ENCODE results near the gene BOC. TPM values are rescaled to one million over a fixed set of nuclear protein-coding genes. Genes with fewer than 3 reads are reported as not detected.

Gene BOC
- total RNA-seq, 2 experiments from 2014 or later: not detected

DNA sequence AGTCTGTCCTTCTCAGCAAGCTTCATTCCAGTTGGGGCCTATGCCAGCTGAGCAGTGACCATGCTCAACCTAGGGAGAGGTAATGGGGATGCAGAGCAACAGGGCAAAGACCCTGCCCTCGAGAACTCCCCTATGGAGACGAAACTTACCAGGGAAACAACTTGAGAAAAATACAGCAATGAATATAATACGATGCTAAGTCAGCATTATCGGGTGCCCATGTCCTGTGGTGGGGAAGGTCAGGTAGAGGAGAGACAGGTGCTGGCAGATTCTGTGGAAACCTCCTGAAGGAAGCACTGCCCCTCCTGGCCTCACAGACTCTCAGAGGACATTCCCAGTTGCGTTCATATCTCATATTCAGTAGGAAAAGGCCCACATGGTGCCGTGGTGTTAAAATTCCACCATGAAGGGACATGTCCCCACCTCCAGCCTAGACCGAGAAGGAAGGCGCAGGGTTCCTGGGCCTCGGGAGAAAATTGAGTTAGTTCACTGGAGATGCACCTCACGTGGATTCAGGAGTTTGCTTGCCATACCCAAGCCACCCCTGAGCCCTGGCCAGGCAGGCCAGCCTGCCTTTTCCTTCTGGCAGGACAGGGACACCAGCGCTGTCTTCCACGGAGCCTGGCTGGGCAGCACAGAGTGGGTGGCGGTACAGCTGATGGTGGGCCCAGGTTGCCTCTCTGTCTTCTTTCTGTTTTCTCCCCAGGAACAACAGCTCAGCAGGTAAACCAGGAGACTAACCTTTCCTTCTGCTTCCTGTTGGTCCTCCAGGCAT is 62.4 kb downstream of the BOC start:
- Histone ChIP-seq H3K36me3 (ENCODE audit: insufficient read depth, low read length) (no peaks in the 10 kb centered on the region), H3K27me3 (ENCODE audit: control insufficient read depth in 1 of 2, insufficient read depth in 2 of 2, low read length in 2 of 2) (no peaks in the 10 kb centered on the region), H3K4me1 (ENCODE audit: insufficient read depth, low read length) (peaks cover 4% of the 10 kb centered on the region), H3K4me3 (ENCODE audit: low read length) (no peak overlapping the region), H3K27ac (ENCODE audit: low read depth in 1 of 2, low read length in 2 of 2) (no peak overlapping the region), H3K9me3 (ENCODE audit: control insufficient read depth in 1 of 2, insufficient read depth in 1 of 2, low read length in 2 of 2) (no peaks in the 10 kb centered on the region)
- ChIA-PET CTCF (no interaction called here), POLR2A (no interaction called here)
- peaks cover 5% of the 10 kb centered on the region for H3K4me1 Mint-ChIP-seq (ENCODE audit: low read depth)
- no peak overlapping the region for H3K4me3 Mint-ChIP-seq
- H3K27me3 Mint-ChIP-seq: peaks cover 5% of the 10 kb centered on the region
- DNase-seq (no peak), ATAC-seq (ENCODE audit: poor library complexity) (no peak)
- H3K36me3 Mint-ChIP-seq (ENCODE audit: low read depth): no peaks in the 10 kb centered on the region
- H3K27ac Mint-ChIP-seq: no peak overlapping the region
- no peaks in the 10 kb centered on the region for H3K9me3 Mint-ChIP-seq
- intact Hi-C loops (cut with DNase I, micrococcal nuclease): no loop called here
- no peak for TF ChIP-seq CTCF (IDR thresholded peaks at IDR 0.05)

- H3K4me3 ChIP-seq (ENCODE audit: low read length): no peak overlapping the region
- no peaks in the 10 kb centered on the region for H3K9me3 ChIP-seq (ENCODE audit: control insufficient read depth in 1 of 2, insufficient read depth in 1 of 2, low read length in 2 of 2)
- no peak overlapping the region for H3K27ac ChIP-seq (ENCODE audit: low read depth in 1 of 2, low read length in 2 of 2)
- H3K36me3 ChIP-seq (ENCODE audit: insufficient read depth, low read length): no peaks in the 10 kb centered on the region
- TF ChIP-seq CTCF (IDR thresholded peaks at IDR 0.05): no peak
- H3K4me3 Mint-ChIP-seq: no peak overlapping the region
- intact Hi-C loops (cut with DNase I, micrococcal nuclease): no loop called here
- ATAC-seq (ENCODE audit: poor library complexity) (no peak), DNase-seq (no peak)
- H3K27me3 ChIP-seq (ENCODE audit: control insufficient read depth in 1 of 2, insufficient read depth in 2 of 2, low read length in 2 of 2): no peaks in the 10 kb centered on the region
- ChIA-PET POLR2A (no interaction called here), CTCF (no interaction called here)
- peaks cover 5% of the 10 kb centered on the region for H3K4me1 Mint-ChIP-seq (ENCODE audit: low read depth)
- peaks cover 4% of the 10 kb centered on the region for H3K4me1 ChIP-seq (ENCODE audit: insufficient read depth, low read length)
- H3K27me3 Mint-ChIP-seq: peaks cover 5% of the 10 kb centered on the region
- no peaks in the 10 kb centered on the region for H3K9me3 Mint-ChIP-seq
- no peak overlapping the region for H3K27ac Mint-ChIP-seq
- H3K36me3 Mint-ChIP-seq (ENCODE audit: low read depth): no peaks in the 10 kb centered on the region
These were observed 63.3 kb downstream of the BOC start for GRCh38 chr3:113274425-113275257.

GRCh38 chr3:113275258-113275556 is 63.9 kb downstream of the BOC start:
- no peaks in the 10 kb centered on the region for H3K36me3 ChIP-seq (ENCODE audit: insufficient read depth, low read length)
- Mint-ChIP-seq H3K27ac (no peak overlapping the region), H3K4me1 (ENCODE audit: low read depth) (peaks cover 5% of the 10 kb centered on the region), H3K27me3 (peaks cover 5% of the 10 kb centered on the region), H3K4me3 (no peak overlapping the region), H3K36me3 (ENCODE audit: low read depth) (no peaks in the 10 kb centered on the region), H3K9me3 (no peaks in the 10 kb centered on the region)
- intact Hi-C loops (cut with DNase I, micrococcal nuclease): no loop called here
- H3K9me3 ChIP-seq (ENCODE audit: control insufficient read depth in 1 of 2, insufficient read depth in 1 of 2, low read length in 2 of 2): no peaks in the 10 kb centered on the region
- CTCF ChIA-PET: no interaction called here
- no peak for DNase-seq
- no peaks in the 10 kb centered on the region for H3K27me3 ChIP-seq (ENCODE audit: control insufficient read depth in 1 of 2, insufficient read depth in 2 of 2, low read length in 2 of 2)
- H3K27ac ChIP-seq (ENCODE audit: low read depth in 1 of 2, low read length in 2 of 2): no peak overlapping the region
- no peak for ATAC-seq (ENCODE audit: poor library complexity)
- TF ChIP-seq CTCF (IDR thresholded peaks at IDR 0.05): no peak
- H3K4me3 ChIP-seq (ENCODE audit: low read length): no peak overlapping the region
- peaks cover 4% of the 10 kb centered on the region for H3K4me1 ChIP-seq (ENCODE audit: insufficient read depth, low read length)
- POLR2A ChIA-PET: no interaction called here

All from CD4-positive, alpha-beta T cell (primary cell).